Activated gamma-delta T cell treated with Interleukin-2 at 50 U/mL for 16 hours (primary cell): Measurements from ENCODE around the gene RAG2.

Experiments
- DNase-seq: peaks from one replicate; pipeline ENCODE4 v3.0.0-alpha.2; 2020

The RAG2 gene

GRCh38 chr11:36598051-36598450 lies at the start of gene RAG2:
TSS of gene RAG2 (minus strand) at chr11:36598236. CDS start at chr11:36594168, 4,068 bp downstream.
- DNase-seq, result no peak

- DNase-seq, result no peak
Measured at GRCh38 chr11:36638556-36638955, 40.5 kb upstream of the RAG2 start.

- no peak for DNase-seq
Measured at GRCh38 chr11:36635066-36635862, 37.2 kb upstream of the RAG2 start.

GRCh38 chr11:36631774-36632173 lies 33.7 kb upstream of the RAG2 start:
- DNase-seq, result no peak

- DNase-seq, result no peak
Measured at GRCh38 chr11:36628765-36629244, 30.8 kb upstream of the RAG2 start.

- DNase-seq, result no peak
Measured at GRCh38 chr11:36628141-36628540, 30.1 kb upstream of the RAG2 start.

- DNase-seq, result no peak
Measured at GRCh38 chr11:36627471-36627870, 29.4 kb upstream of the RAG2 start.

- DNase-seq, result no peak
Measured at GRCh38 chr11:36627006-36627405, 29.0 kb upstream of the RAG2 start.

GRCh38 chr11:36623494-36623893 lies 25.5 kb upstream of the RAG2 start:
- DNase-seq, result no peak

- no peak for DNase-seq
Measured at GRCh38 chr11:36622431-36623136, 24.5 kb upstream of the RAG2 start.

GRCh38 chr11:36620246-36620645 lies 22.2 kb upstream of the RAG2 start:
- no peak for DNase-seq

- no peak for DNase-seq
Measured at GRCh38 chr11:36619502-36619901, 21.5 kb upstream of the RAG2 start.

GRCh38 chr11:36618363-36619047 lies 20.5 kb upstream of the RAG2 start:
- no peak for DNase-seq

GRCh38 chr11:36617543-36618362 lies 19.7 kb upstream of the RAG2 start:
- no peak for DNase-seq

GRCh38 chr11:36615826-36616225 lies 17.8 kb upstream of the RAG2 start:
- no peak for DNase-seq

GRCh38 chr11:36609383-36609782 lies 11.3 kb upstream of the RAG2 start:
- DNase-seq, result no peak

- no peak for DNase-seq
Measured at GRCh38 chr11:36608491-36609199, 10.6 kb upstream of the RAG2 start.

GRCh38 chr11:36605221-36606216 lies 7.5 kb upstream of the RAG2 start:
- no peak for DNase-seq

- DNase-seq, result no peak
Measured at GRCh38 chr11:36602135-36602534, 4.1 kb upstream of the RAG2 start.

GRCh38 chr11:36601155-36601554 lies 3.1 kb upstream of the RAG2 start:
- no peak for DNase-seq

GRCh38 chr11:36600180-36600579 lies 2.1 kb upstream of the RAG2 start:
- no peak for DNase-seq
